GM12875 (cell line): ENCODE data around the gene ELMO1.

Experiments
- H3K4me3 ChIP-seq: one replicate; pipeline ENCODE4 v1.5.1; 2011; ENCODE audit warnings: low read depth, low read length, control low read depth
- TF ChIP-seq, protein P1 (sequence below): IDR thresholded peaks from 2 replicates; pipeline ENCODE4 v1.5.1; 2011; ENCODE audit warnings: low read depth, mild to moderate bottlenecking, control low read depth, inconsistent platforms, low read length, moderate library complexity, borderline replicate concordance; ENCODE audit not compliant: insufficient read depth

Gene ELMO1

DNA sequence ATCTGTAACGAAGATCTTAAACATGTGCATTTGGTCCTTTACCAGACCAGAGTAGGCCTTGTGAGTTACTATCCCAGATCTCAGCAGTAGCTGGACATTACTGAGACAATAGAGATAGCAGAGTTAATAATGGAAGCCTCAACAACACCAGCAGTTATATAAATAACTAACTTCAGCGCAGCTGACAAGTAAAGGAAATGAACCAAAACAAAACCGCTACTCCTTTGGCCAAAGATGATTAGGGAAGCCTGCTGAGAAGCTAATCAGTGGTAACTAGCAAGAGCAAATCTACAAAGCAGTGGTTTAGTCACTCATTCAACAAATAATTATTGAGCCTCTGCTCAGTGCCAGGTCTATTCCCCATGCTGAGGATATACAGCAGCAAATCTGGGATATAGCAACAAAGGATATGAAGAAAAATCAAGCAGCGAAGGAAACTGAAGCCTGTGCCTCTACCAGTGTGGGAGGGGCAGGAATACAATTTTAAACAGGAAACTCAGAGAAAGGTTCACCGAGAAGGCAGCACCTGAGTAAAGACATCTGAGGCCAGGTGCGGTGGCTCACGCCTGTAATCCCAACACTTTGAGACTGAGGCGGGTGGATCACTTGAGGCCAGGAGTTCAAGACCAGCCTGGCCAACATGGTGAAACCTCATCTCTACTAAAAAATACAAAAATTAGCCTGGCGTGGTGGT is 103.6 kb downstream of the ELMO1 start:
- TF ChIP-seq, protein P1, sequence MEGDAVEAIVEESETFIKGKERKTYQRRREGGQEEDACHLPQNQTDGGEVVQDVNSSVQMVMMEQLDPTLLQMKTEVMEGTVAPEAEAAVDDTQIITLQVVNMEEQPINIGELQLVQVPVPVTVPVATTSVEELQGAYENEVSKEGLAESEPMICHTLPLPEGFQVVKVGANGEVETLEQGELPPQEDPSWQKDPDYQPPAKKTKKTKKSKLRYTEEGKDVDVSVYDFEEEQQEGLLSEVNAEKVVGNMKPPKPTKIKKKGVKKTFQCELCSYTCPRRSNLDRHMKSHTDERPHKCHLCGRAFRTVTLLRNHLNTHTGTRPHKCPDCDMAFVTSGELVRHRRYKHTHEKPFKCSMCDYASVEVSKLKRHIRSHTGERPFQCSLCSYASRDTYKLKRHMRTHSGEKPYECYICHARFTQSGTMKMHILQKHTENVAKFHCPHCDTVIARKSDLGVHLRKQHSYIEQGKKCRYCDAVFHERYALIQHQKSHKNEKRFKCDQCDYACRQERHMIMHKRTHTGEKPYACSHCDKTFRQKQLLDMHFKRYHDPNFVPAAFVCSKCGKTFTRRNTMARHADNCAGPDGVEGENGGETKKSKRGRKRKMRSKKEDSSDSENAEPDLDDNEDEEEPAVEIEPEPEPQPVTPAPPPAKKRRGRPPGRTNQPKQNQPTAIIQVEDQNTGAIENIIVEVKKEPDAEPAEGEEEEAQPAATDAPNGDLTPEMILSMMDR = no peak
- H3K4me3 ChIP-seq = no peak overlapping the region

- peak overlapping the region; percentile 69 for H3K4me3 ChIP-seq
- TF ChIP-seq, protein P1 = peak; percentile 44; the same call in 1 of the 2 replicates
Measured at GRCh38 chr7:37342688-37343471, 105.8 kb downstream of the ELMO1 start.

GRCh38 chr7:37342176-37342687 is 106.4 kb downstream of the ELMO1 start:
- TF ChIP-seq, protein P1 = no peak
- H3K4me3 ChIP-seq = peak overlapping the region; percentile 69

DNA sequence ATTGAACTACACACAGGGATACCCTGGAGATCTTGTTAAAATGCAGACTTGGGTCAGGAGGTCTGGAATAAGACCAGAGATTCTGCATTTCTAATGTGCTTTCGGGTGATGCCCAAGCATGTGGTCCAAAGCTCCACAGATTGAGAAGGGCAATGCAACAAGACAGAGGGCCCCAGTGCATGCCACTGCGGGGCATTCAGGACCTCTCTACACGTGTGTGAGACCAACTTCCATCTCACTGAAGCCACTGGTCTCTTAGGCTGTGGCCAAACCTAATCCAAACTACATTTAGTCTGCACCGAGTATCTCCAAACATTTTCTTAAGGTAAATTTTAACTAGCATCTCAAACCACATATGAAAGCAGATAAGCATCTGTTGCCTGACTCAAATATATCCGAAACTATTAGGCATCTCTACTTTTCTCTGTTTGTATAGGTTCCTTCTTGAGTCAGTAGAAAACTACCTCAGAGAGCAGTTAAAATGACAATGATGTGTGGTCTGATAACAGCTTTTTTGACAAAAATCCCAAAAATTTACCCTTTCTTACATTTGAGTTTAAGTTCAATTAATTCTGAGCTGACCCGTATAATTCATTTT is 107.5 kb downstream of the ELMO1 start:
- TF ChIP-seq, protein P1 = no peak
- H3K4me3 ChIP-seq = peak overlapping the region; percentile 69

GRCh38 chr7:37338966-37339365 is 109.7 kb downstream of the ELMO1 start:
- TF ChIP-seq, protein P1 = no peak
- H3K4me3 ChIP-seq = no peak overlapping the region

GRCh38 chr7:37337522-37337921 is 111.1 kb downstream of the ELMO1 start:
- TF ChIP-seq, protein P1 = no peak
- no peak overlapping the region for H3K4me3 ChIP-seq
